HFF-Myc (cell line): ENCODE measurements around the gene HPCAL1.
"Not testable (repeated sequence)": the region's sequence is repeated elsewhere in the genome, so short reads cannot be mapped to it uniquely, and the experiment has no call there.

ENCODE experiments used
- DNase-seq: peaks from one replicate; pipeline ENCODE4 v3.0.0-alpha.2; 2011; ENCODE audit warnings: low read depth; ENCODE audit errors: extremely low read depth
- H3K4me3 ChIP-seq: replicated peaks from 2 replicates; pipeline ENCODE4 v1.5.1; 2011; ENCODE audit warnings: low read depth, mild to moderate bottlenecking, control low read depth, low read length
- TF ChIP-seq, protein P1 (sequence below): IDR thresholded peaks from 2 replicates; pipeline ENCODE4 v1.5.1; 2012; ENCODE audit warnings: mild to moderate bottlenecking, low read depth, low read length, control low read depth; ENCODE audit errors: missing control alignments

HPCAL1 gene

DNA sequence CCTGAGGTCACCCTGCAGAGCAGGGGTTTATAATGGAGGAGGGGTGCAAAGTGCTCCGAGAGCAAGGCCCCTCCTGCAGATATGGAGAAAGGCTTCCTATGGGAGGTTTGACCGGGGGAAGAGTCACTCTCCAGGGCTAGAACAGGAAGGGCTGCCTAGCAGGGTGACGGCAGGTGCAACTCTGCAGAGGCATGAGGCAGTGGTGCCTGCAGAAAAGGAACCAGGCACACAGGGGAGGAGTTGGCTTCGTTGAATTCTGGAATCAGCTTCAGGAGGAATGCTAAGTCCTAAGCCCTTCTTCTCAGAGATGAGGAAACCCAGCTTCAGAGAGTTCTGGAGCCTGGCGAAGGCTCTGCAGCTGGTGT, 17.5 kb upstream of the HPCAL1 start:
- TF ChIP-seq, protein P1, sequence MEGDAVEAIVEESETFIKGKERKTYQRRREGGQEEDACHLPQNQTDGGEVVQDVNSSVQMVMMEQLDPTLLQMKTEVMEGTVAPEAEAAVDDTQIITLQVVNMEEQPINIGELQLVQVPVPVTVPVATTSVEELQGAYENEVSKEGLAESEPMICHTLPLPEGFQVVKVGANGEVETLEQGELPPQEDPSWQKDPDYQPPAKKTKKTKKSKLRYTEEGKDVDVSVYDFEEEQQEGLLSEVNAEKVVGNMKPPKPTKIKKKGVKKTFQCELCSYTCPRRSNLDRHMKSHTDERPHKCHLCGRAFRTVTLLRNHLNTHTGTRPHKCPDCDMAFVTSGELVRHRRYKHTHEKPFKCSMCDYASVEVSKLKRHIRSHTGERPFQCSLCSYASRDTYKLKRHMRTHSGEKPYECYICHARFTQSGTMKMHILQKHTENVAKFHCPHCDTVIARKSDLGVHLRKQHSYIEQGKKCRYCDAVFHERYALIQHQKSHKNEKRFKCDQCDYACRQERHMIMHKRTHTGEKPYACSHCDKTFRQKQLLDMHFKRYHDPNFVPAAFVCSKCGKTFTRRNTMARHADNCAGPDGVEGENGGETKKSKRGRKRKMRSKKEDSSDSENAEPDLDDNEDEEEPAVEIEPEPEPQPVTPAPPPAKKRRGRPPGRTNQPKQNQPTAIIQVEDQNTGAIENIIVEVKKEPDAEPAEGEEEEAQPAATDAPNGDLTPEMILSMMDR, result no peak
- no peak for DNase-seq
- H3K4me3 ChIP-seq, result no peak overlapping the region

DNA sequence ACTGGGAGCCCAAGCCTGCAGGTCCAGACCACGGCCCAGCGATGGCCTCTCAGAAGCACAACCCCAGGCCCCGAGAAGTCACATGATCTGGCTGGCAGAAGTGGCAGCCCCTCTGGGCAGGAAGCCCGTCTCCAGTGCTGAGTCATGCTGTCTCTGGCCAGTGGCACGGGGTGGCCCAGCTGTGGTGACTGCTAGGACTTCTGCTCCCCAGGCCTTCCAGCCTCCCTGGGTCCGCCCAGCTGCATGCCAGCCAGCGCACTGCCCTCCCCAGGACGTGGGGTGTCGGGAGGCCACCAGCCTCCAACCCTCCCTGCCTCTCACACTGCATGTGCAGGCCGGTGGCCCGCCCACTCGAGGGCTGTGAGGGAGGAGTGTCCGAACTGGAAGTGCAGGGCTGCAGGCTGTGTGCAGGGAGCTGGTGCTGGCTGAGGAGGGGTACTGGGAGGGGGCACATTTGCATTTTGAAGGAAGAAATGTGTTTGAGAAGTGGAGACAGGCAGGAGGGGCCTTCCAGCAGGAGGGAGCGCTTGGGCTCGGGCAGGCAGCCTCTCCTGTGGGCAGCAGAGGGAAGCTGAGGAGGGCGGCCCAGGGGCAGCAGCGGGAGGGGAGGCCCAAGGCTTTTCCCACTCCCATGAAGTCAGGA, 17.0 kb upstream of the HPCAL1 start:
- DNase-seq, result no peak
- H3K4me3 ChIP-seq, result no peak overlapping the region
- TF ChIP-seq, protein P1, result no peak

DNA sequence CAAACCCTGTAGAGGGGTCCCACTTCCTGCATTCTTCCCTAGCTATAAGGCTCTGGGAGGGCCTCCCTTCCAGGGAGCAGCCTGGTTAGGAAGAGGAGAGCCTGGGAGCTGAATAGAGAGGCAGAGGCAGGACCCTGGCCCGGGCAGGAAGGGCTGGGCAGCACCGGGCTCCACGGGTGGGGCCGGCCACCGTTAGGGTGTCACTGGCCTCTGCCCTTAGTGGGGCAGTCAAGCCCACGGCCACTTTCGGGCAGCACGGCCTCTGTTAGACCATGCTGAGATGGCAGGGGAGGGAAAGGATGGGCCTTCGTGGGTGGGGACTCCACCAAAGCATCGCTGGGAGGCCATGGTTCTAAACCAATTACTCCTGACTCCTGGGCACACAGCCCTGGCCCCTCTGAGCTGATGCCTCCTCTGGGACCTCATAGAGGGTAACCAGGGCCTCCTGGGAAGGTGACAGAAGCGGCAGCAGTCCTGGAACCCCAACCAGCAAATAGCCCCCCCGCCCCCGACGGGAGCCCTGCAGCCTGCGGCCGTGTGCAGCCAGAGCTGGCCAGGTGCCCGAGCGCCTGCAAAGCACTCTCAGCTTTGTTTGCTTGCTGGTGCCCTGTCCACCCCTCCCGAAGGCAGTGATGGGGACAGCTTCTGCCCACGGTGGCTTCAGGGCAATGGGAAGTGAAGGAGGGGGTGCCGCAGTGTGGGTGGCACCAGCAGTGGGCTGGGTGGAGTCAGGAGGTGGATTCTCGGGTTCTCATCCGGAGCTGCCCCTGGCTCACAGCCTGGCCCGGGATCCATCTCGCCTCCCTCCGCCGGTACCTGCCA, 16.3 kb upstream of the HPCAL1 start:
- DNase-seq, result no peak
- TF ChIP-seq, protein P1, result no peak
- H3K4me3 ChIP-seq, result no peak overlapping the region

DNA sequence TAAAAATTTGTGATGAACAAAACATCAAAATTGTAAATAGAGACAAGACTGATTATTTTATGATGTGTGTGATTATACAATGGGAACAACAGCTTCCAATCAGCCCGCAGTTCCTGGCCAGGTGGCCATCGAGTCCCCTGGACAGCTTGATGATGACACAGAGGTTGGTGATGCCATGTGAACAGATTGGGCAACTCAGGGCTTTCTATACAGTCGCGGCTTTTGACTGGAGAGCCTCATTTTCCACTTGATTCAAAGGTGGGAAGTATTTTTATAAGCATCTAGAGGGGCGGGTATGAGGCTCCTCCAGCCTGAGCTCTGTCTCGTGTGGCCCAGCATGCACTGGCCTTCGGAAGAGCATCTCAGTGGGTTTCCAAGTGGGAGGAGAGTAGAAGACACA, 14.9 kb upstream of the HPCAL1 start:
- no peak overlapping the region for H3K4me3 ChIP-seq
- TF ChIP-seq, protein P1, result no peak
- DNase-seq, result no peak

DNA sequence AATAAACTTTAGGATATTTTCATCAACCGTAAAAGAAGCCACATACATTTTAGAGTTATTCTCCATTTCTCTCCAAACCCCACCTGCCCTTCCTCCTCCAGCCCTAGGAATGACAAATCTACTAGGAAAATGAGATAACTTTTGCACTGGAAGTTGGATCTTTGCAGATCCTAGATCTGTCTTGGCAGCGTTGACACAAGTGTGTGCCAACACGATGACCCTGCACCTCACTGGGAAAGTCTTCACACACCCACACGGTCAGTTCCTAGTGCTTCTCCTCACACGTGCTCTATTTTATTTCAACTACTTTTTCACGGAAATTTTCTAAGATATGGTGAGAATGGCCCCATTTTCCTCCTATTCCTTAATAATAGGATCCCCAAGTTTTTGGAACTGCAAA, 14.1 kb upstream of the HPCAL1 start:
- no peak overlapping the region for H3K4me3 ChIP-seq
- no peak for DNase-seq
- TF ChIP-seq, protein P1, result no peak

DNA sequence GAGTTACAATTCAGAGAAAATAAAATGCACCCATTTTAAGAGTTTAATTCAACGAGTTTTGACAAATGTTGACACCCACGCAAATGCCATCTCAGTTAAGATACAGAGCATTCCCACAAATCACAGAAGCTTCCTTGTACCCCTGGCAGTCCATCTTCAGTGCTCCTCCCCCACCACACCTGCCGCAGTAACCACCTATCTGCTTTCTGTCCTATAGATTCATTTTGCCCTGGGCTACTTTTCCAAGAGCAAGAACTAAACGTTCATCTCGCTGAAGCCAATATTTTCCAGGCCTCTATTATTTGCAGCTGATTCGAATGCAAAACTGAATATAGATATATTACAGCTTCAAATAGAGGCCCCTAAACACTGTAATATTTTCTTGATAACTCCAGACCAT, 13.4 kb upstream of the HPCAL1 start:
- no peak overlapping the region for H3K4me3 ChIP-seq
- no peak for DNase-seq
- TF ChIP-seq, protein P1, result no peak

DNA sequence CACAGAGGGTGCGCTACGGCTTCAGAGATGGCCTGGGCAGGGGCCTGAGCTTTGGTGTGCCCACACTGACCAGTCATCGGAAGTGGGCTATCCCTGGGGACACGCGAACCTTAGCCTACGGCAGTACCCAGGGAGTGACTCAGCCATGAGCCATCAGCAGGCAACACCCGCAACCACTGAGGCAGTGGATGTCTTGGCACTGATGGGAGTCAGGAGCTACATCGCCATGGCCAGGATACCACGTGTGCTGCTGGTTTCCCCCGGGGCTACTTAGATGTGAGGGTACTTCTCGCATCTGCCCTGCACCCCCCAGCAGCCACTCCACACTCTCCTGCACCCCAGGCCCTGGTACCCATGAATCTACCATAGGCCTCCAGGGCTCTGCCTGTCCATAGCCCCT, 12.8 kb upstream of the HPCAL1 start:
- H3K4me3 ChIP-seq, result no peak overlapping the region
- TF ChIP-seq, protein P1, result no peak
- DNase-seq, result no peak

DNA sequence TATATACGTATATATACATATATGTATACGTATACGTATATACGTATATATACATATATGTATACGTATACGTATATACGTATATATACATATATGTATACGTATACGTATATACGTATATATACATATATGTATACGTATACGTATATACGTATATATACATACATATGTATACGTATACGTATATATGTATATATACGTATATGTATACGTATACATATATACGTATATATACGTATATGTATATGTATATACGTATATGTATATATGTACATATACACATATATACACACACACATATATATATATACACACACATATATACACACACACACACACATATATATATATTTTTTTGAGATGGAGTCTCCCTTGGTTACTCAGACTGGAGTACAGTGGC, 11.3 kb upstream of the HPCAL1 start:
- not testable (repeated sequence) for H3K4me3 ChIP-seq, DNase-seq
